Thyroid gland (tissue), 4 donors: ENCODE data around the gene TIAL1. TPM values are rescaled to one million over a fixed set of nuclear protein-coding genes. Genes with fewer than 3 reads are reported as not detected.

Experiments
- DNase-seq, 2 donors: peaks; one replicate each; pipeline ENCODE4 v3.0.0-alpha.2; 2019
- H3K27ac ChIP-seq, 3 donors: fragments of 200-600 bp; sonication (generic); 1 replicate in 2 of 3; 2 replicates in 1 of 3; pipeline ENCODE4 v1.5.1; 2016 to 2019; ENCODE audit warnings: mild to moderate bottlenecking in 1 of 3, moderate library complexity in 1 of 3
- H3K27me3 ChIP-seq: fragments of 200-600 bp; sonication (generic); one replicate; pipeline ENCODE4 v1.5.1; 2019
- H3K36me3 ChIP-seq, 2 donors: fragments of 200-600 bp; sonication (generic); one replicate each; pipeline ENCODE4 v1.5.1; 2016 to 2019
- H3K4me1 ChIP-seq, 2 donors: fragments of 200-600 bp; sonication (generic); one replicate each; pipeline ENCODE4 v1.5.1; 2017 to 2019
- H3K4me3 ChIP-seq, 3 donors: fragments of 200-600 bp; sonication (generic); replicated peaks in 1 of 3; 1 replicate in 2 of 3; 2 replicates in 1 of 3; pipeline ENCODE4 v1.5.1; 2016; ENCODE audit warnings: mild to moderate bottlenecking in 1 of 3
- H3K9me3 ChIP-seq: fragments of 200-600 bp; sonication (generic); one replicate; pipeline ENCODE4 v1.5.1; 2017
- CTCF ChIP-seq, 6 experiments: fragments of 200-600 bp in 3 of 6; fragments of 450-650 bp in 3 of 6; sonication (generic) in 3 of 6; IDR thresholded peaks; one replicate each; pipeline ENCODE4 v1.5.1; 2016 to 2019; ENCODE audit warnings: antibody characterized with exemption in 6 of 6, mild to moderate bottlenecking in 2 of 6, inconsistent platforms in 1 of 6, moderate library complexity in 1 of 6
- POLR2A ChIP-seq, 2 donors: fragments of 450-650 bp; IDR thresholded peaks; one replicate each; pipeline ENCODE4 v1.6.1; 2017; ENCODE audit warnings: antibody characterized with exemption in 2 of 2, mild to moderate bottlenecking in 2 of 2, moderate library complexity in 1 of 2
- WGBS, 2 donors: methylation state at CpG; one replicate each; pipeline ENCODE4 v1.1.5; 2017; 5-methylcytosine and 5-hydroxymethylcytosine counted together
- intact Hi-C: fragments of 100-400 bp; cut with DNase I; formaldehyde crosslinking; loops from one replicate; pipeline ENCODE4 v1.15.1; 2023
- total RNA-seq, 4 donors: library from RNA; depleted of rRNA; stranded (reverse); fragments of >200 nt; gene quantifications; one replicate each; pipeline ENCODE4 v1.2.3, GENCODE V29; 2016

TIAL1 gene
- total RNA-seq, 4 donors from 2014 or later: 89.3 to 119 (median 95.5) TPM

GRCh38 chr10:119595676-119596515 is 868 bp downstream of the TIAL1 start:
- H3K9me3 ChIP-seq: no peaks in the 10 kb centered on the region
- peak; percentile 48 to 56 for DNase-seq
- H3K36me3 ChIP-seq: no peaks in the 10 kb centered on the region
- intact Hi-C loops: loop anchor here (5.0 to 10.0 kb wide), 2 partner anchors 51 kb away; partner anchors contain the start of gene RGS10
- WGBS, 2 donors: 1% methylated on average over 35 to 36 of the region's 50 CpGs
- H3K27me3 ChIP-seq: no peaks in the 10 kb centered on the region
- peaks cover 35 to 39% of the 10 kb centered on the region in 2 donors for H3K4me1 ChIP-seq
- peak overlapping the region; percentile 93 to 99 (median 99) for H3K27ac ChIP-seq
- H3K4me3 ChIP-seq: peak overlapping the region; percentile 47 to 79 (median 68)
- no peak for TF ChIP-seq CTCF (IDR thresholded peaks at IDR 0.05)
- no peak for TF ChIP-seq POLR2A (IDR thresholded peaks at IDR 0.05)

GRCh38 chr10:119595134-119595675 is 1.6 kb downstream of the TIAL1 start:
- H3K27me3 ChIP-seq: no peaks in the 10 kb centered on the region
- no peaks in the 10 kb centered on the region for H3K9me3 ChIP-seq
- H3K4me1 ChIP-seq: peaks cover 35 to 39% of the 10 kb centered on the region in 2 donors
- TF ChIP-seq CTCF (IDR thresholded peaks at IDR 0.05) (no peak), POLR2A (IDR thresholded peaks at IDR 0.05) (no peak)
- H3K4me3 ChIP-seq: peak overlapping the region; percentile 47 to 79 (median 68)
- no peak for DNase-seq
- H3K36me3 ChIP-seq: no peaks in the 10 kb centered on the region
- intact Hi-C loops: loop anchor here (5.0 to 10.0 kb wide), 2 partner anchors 50 to 52 kb away; partner anchors contain the start of gene RGS10
- peak overlapping the region in 1 of 3 donors; percentile 99 for H3K27ac ChIP-seq
- 12 to 15% methylated on average over 5 of the region's 5 CpGs for WGBS, 2 donors

GRCh38 chr10:119588071-119588470 is 8.7 kb downstream of the TIAL1 start:
- no peak for TF ChIP-seq CTCF (IDR thresholded peaks at IDR 0.05)
- no peak for TF ChIP-seq POLR2A (IDR thresholded peaks at IDR 0.05)

GRCh38 chr10:119578355-119578754 is 18.4 kb downstream of the TIAL1 start:
- 95 to 99% methylated on average over 3 of the region's 3 CpGs for WGBS, 2 donors
- H3K4me1 ChIP-seq: peaks cover 7 to 10% of the 10 kb centered on the region in 2 donors
- TF ChIP-seq CTCF (IDR thresholded peaks at IDR 0.05) (no peak), POLR2A (IDR thresholded peaks at IDR 0.05) (no peak)
- H3K4me3 ChIP-seq: no peak overlapping the region
- no peak overlapping the region for H3K27ac ChIP-seq
- DNase-seq: no peak
- H3K36me3 ChIP-seq: peaks cover 40 to 44% of the 10 kb centered on the region in 2 donors
- no peaks in the 10 kb centered on the region for H3K27me3 ChIP-seq
- intact Hi-C loops: no loop called here
- H3K9me3 ChIP-seq: no peaks in the 10 kb centered on the region

More at GRCh38 chr10:119588071-119588470, 8.7 kb downstream of the TIAL1 start:
- DNase-seq: no peak
- H3K27me3 ChIP-seq: no peaks in the 10 kb centered on the region
- H3K9me3 ChIP-seq: no peaks in the 10 kb centered on the region
- no peaks in the 10 kb centered on the region for H3K36me3 ChIP-seq
- intact Hi-C loops: no loop called here
- H3K4me1 ChIP-seq: peaks cover 11 to 13% of the 10 kb centered on the region in 2 donors
- H3K27ac ChIP-seq: no peak overlapping the region
- WGBS, 2 donors: 94 to 95% methylated on average over 4 of the region's 4 CpGs
- H3K4me3 ChIP-seq: no peak overlapping the region

- H3K9me3 ChIP-seq: no peaks in the 10 kb centered on the region
- H3K4me3 ChIP-seq: no peak overlapping the region
- no peak overlapping the region for H3K27ac ChIP-seq
- no peaks in the 10 kb centered on the region for H3K27me3 ChIP-seq
- H3K36me3 ChIP-seq: peaks cover 44 to 52% of the 10 kb centered on the region in 2 donors
- intact Hi-C loops: no loop called here
- TF ChIP-seq CTCF (IDR thresholded peaks at IDR 0.05): no peak
- TF ChIP-seq POLR2A (IDR thresholded peaks at IDR 0.05): no peak
- H3K4me1 ChIP-seq: no peaks in the 10 kb centered on the region
- no peak for DNase-seq
Measured at GRCh38 chr10:119575991-119576390, 20.8 kb downstream of the TIAL1 start.
